BJ (cell line): ENCODE results near the gene SMIM35. TPM values are rescaled to one million over a fixed set of nuclear protein-coding genes. Genes with fewer than 3 reads are reported as not detected.

Experiments used
- CTCF ChIA-PET: fragments of 350-600 bp; formaldehyde crosslinking; extraction: SDS; loops from one replicate; lab custom pipeline; 2021; ENCODE audit warnings: antibody characterized with exemption, inconsistent platforms; lab: Yijun Ruan, JAX
- POLR2A ChIA-PET: fragments of 300-600 bp; sonication (Branson Sonifier 250); formaldehyde crosslinking; extraction: SDS; loops from one replicate; lab custom pipeline; 2021; ENCODE audit warnings: antibody characterized with exemption; lab: Charles Lee
- DNase-seq: peaks from one replicate; pipeline ENCODE4 v3.0.0-alpha.2; 2011; ENCODE audit warnings: low read depth
- H3K27me3 ChIP-seq: 2 replicates; pipeline ENCODE4 v1.6.0; 2011; ENCODE audit warnings: low read length; ENCODE audit not compliant: control insufficient read depth, insufficient read depth
- H3K36me3 ChIP-seq: 2 replicates; pipeline ENCODE4 v1.5.1; 2011; ENCODE audit warnings: low read length; ENCODE audit not compliant: control insufficient read depth, insufficient read depth
- H3K4me3 ChIP-seq: 2 replicates; pipeline ENCODE4 v1.5.1; 2011; ENCODE audit warnings: low read depth, mild to moderate bottlenecking, control low read depth, low read length
- polyA plus RNA-seq: library from polyadenylated mRNA; depleted of rRNA; stranded (reverse); fragments of >200 nt; gene quantifications from 2 replicates; pipeline ENCODE4 v1.2.3, GENCODE V29; 2011
- TF ChIP-seq, protein P1 (sequence below): IDR thresholded peaks from 2 replicates; pipeline ENCODE4 v1.5.1; 2011; ENCODE audit warnings: low read depth, mild to moderate bottlenecking, control low read depth, inconsistent platforms, low read length, moderate library complexity; ENCODE audit not compliant: insufficient read depth

SMIM35 gene
- polyA plus RNA-seq, 1 experiment, result not detected

- CTCF ChIA-PET, result interaction anchor here (0.9 to 2.0 kb wide), 2 partner anchors 21 to 98 kb away, joined by 3 to 4 read pairs; no protein-coding TSS in a partner anchor
- no peaks in the 10 kb centered on the region for H3K27me3 ChIP-seq
- POLR2A ChIA-PET, result no interaction called here
- no peaks in the 10 kb centered on the region for H3K36me3 ChIP-seq
- H3K4me3 ChIP-seq, result no peak overlapping the region
- DNase-seq, result no peak
- TF ChIP-seq, protein P1, sequence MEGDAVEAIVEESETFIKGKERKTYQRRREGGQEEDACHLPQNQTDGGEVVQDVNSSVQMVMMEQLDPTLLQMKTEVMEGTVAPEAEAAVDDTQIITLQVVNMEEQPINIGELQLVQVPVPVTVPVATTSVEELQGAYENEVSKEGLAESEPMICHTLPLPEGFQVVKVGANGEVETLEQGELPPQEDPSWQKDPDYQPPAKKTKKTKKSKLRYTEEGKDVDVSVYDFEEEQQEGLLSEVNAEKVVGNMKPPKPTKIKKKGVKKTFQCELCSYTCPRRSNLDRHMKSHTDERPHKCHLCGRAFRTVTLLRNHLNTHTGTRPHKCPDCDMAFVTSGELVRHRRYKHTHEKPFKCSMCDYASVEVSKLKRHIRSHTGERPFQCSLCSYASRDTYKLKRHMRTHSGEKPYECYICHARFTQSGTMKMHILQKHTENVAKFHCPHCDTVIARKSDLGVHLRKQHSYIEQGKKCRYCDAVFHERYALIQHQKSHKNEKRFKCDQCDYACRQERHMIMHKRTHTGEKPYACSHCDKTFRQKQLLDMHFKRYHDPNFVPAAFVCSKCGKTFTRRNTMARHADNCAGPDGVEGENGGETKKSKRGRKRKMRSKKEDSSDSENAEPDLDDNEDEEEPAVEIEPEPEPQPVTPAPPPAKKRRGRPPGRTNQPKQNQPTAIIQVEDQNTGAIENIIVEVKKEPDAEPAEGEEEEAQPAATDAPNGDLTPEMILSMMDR, result no peak
These were observed 13.2 kb downstream of the SMIM35 start for GRCh38 chr11:118073554-118073953.

DNA sequence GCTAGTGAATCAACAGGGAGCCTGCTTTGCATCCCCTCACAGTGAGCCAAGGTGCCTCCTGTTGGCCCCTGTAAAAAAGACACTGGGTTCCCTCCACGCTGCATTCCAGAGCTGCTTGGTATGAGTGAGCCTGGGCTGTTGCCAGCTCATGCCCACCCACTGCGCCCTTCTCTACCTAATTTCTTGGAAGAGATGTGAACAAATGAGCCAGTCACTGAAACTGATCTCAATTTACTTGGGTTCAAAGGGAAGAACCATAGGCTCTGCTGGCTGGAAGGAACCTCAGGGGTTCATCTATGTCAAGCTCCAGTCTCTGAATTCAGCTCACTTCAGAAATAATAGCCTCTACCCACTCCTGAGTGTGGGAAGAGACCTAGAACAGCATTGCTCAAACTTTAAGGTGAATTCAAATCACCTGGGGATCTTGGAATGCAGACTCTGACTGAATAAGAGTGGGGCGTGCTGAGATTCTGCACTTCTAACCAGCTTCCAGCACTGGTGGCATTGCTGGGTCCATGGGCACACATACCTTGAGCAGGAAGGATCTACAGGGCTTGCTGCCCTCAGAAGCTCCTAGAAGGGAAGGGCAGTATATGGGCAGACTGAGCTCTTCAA, 15.2 kb downstream of the SMIM35 start:
- Histone ChIP-seq H3K4me3 (no peak overlapping the region), H3K36me3 (no peaks in the 10 kb centered on the region), H3K27me3 (0 out of 2 replicates have a peak, but pooled peaks cover 2% of the 10 kb centered on the region)
- POLR2A ChIA-PET, result no interaction called here
- CTCF ChIA-PET, result no interaction called here
- no peak for DNase-seq
- TF ChIP-seq, protein P1, result no peak

GRCh38 chr11:118068945-118069612, 17.7 kb downstream of the SMIM35 start:
- Histone ChIP-seq H3K4me3 (no peak overlapping the region), H3K27me3 (0 out of 2 replicates have a peak, but pooled peaks cover 2% of the 10 kb centered on the region), H3K36me3 (no peaks in the 10 kb centered on the region)
- no peak for DNase-seq
- CTCF ChIA-PET, result no interaction called here
- TF ChIP-seq, protein P1, result no peak
- POLR2A ChIA-PET, result no interaction called here

- ChIA-PET POLR2A (no interaction called here), CTCF (interaction anchor here (1.3 kb wide), 1 partner anchor 15 kb away, joined by 6 read pairs; no protein-coding TSS in a partner anchor)
These were observed 18.4 kb downstream of the SMIM35 start for GRCh38 chr11:118068206-118068944.

More at GRCh38 chr11:118068206-118068944, 18.4 kb downstream of the SMIM35 start:
- DNase-seq, result no peak
- no peaks in the 10 kb centered on the region for H3K36me3 ChIP-seq
- no peak overlapping the region for H3K4me3 ChIP-seq
- TF ChIP-seq, protein P1, result no peak
- 0 out of 2 replicates have a peak, but pooled peaks cover 2% of the 10 kb centered on the region for H3K27me3 ChIP-seq
